HG02678 (cell line): ENCODE measurements around the gene FAM110D.

Experiments used
- ATAC-seq: cut with Tn5 transposase; IDR thresholded peaks from one replicate; pipeline ENCODE4 v1.9.1; 2021; ENCODE audit warnings: mild to moderate bottlenecking, moderate library complexity; ENCODE audit not compliant: unreplicated experiment

Gene FAM110D

DNA sequence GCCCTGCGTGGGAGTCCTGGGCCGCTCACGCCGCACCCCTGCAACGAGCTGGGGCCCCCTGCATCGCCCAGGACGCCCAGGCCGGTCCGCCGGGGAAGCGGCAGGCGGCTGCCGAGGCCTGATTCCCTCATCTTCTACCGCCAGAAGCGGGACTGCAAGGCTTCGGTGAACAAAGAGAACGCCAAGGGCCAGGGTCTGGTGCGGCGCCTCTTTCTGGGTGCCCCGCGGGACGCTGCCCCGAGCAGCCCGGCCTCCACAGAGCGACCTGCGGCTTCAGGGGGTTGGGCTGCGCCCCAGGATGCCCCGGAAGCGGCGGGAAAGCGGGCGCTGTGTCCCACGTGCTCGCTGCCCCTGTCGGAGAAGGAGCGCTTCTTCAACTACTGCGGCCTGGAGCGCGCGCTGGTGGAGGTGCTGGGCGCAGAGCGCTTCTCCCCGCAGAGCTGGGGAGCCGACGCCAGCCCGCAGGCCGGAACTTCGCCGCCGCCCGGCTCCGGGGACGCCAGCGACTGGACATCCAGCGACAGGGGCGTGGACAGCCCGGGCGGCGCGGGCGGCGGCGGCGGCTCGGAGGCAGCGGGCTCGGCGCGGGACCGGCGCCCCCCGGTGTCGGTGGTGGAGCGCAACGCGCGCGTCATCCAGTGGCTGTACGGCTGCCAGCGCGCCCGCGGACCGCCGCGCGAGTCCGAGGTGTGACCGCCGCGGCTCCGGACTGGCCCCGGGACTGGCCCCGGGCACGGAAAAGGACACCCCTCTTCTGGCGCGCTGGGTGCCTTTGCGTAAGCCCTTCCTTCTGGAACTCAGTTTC is 2.7 kb downstream of the FAM110D start:
- no peak for ATAC-seq

DNA sequence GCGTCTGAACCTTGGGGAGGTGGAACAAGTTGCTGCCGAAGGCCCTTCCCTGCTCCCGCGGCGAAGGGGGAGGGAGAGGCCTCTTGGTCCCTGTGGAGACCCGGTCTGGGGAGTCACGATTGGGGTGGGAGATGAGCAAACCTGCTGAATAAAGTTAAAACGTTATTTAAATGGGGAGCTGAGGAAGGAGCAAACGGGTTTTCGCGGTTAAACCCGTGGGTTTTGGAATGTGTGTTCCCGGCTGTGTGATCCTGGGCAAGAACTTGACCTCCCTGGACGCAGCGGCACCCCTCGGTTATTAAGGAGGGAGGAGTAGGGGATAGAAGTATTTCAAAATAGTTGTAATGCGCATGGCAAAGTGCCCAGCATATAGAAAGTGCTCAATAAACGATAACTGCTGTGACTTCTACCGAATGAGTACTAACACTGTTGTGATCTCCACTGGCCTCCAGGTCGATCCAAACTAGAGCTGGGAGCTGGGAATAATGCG is 3.4 kb downstream of the FAM110D start:
- ATAC-seq, result no peak

DNA sequence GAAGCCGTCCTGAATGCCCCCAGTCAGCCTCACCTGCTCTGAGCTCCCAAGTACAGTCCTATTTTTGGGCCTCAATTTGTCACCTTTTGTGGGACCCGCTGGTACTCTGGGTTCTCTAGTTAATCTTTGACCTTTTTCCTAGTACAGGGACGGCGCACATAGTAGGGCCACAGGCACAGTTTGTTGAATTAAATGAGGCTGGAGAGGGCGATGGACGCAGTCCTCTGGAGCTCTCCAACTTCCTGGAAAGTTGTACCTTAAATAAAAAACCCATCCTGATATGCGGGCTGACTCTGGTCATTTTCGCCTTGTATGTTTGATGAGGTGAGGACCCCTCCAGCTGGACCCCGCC is 4.8 kb downstream of the FAM110D start:
- ATAC-seq, result no peak

DNA sequence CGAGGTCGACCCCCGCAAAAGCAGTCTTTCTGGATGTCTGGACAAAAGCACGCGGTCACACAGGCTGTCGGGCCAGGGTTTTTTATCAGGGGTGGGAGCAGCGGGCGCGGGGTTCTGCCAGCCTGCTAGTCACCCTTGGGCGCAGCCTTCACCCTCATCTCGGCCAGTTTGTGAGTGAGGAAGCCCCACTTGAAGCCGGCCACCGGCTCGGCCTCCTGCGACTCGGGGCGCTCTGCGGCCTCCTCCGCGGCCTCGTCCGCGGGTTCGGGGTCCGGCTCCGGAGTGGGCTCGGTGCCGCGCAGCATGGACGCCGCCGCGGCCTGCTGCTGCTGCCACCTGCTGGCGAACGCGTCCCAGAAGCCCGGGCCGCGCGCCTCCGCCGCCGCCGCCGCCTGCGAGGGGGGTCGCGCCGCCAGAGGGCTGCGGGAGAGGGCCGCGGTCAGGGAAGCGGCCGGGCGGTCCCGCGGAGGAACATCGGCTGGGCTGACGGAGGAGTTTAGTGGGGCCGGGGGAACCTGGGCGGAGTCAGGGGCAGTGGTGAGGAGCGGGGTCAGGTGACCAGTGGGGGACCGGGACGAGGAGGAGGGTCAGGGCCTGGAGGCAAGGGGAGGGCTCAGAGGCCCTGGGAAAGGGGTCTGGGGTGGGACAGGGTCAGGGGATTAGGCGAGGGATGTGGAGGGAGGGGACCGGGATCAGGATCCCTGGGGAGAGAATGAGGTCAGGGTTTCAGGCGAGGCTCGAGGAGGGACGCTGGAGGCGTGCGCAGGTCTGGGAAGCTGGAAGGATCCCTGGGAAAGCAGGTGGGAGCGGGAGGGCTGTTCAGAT is 5.4 kb downstream of the FAM110D start:
- ATAC-seq, result no peak

DNA sequence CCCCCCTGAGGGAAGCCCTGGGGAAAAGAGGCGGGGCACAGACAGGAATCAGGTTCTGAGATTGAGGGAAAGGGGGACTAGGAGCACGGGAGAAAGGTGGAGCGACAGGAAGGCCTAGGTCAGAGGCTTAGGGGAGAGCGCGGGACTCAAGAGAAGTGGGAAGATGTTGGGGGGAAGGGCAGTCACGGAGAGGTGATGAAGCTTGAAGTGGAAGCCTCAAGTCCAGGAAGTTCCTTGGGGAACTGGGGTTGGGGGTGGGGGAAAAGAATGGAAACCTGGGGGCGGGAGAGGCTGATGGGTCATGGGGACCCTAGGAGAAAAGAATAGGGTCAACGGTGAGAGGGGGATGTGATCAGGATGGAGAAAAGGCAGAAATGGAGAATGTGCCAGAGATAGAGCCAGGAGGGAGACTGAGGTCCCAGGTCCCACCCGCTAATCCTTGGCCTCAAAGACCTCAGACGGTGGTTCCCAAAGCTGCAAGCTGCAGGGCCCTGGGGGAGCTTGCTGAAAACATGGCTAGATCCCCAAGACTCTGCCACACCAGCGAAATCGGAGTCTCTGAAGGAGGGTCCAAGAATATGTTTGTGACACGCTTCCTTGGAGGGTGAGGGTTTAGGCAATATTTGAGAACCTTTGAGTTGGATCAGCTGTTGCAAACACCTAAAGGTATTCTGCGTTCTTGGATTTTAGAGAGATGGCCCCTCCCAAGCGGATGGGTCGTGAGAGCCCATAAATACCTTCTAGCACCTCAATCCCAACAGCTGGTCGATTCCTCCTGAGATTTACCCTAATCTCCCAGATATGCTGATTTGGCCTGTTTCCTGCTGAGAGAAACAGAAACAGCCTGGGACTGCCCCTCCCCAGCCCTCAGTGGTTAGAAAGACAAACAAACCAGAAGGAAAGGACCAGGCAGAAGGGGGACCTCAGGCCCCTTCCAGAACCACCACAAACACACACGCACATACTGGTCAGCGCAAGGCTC is 6.3 kb downstream of the FAM110D start:
- ATAC-seq, result no peak

DNA sequence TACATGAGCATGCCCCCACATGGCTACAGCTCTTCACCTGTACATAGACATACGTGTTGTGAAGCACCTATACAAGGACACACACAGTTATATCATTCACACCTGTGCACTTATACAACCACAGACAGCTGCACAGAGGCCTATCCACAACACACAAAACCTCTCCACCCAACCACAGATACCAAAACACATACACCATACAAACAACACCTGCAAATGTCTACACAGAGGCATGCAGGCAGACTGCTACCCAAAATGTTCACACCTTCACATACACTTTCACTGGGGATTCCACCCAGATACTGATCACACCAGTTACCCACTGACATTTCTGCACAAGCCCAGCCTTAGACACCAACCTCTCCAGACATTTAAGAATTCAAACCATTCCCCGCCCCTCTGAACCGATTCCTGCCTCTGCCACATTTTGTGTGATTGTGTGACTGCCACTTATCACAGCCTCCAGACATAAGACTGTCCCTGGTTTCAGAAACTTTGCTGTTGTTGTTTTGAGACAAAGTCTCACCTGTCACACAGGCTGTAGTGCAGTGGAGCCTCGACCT is 7.9 kb downstream of the FAM110D start:
- ATAC-seq, result no peak

DNA sequence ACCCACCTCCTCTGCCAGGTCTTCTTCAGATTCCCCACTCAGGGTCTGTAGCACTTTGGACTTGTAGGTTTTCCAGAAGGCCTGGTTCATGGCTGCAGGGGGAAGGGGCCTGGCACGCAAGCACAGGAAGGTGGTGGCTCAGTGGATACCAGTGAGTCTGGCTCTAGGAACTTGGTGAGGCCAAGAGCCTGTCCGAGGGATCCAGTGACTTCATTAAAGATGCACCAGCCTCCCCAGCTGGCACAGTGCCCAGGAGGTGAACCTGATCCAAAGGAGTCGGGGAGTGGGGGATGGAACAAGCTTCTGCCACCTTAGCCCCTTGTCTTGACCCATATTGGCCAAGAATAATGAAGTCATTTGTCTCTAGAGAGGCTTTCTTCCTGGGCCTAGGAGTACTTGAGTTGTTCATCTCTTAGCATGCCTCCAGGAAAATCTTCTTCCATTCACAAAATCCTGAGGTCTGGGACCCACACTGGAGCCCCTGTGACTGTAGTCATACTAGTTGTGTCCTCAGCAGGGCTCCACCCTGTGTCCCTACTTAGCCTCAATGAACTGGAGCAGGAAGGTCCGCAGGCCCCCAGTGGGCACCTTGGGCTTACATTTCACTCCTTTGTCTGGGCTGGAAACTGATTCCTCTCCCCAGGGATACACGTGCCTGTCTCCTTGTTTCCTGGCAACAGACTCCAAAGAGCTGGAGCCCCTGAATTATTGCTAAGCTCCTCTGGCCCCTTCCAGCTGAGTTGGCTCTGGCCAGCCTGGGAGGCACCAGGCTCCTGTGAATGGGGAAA is 9.7 kb downstream of the FAM110D start, which contains the start of gene C1orf232:
Gene C1orf232 (minus strand): TSS at position 554 of the 788 bp plus-strand sequence. CDS start 464 bp downstream, at position 90.
- ATAC-seq, result no peak

DNA sequence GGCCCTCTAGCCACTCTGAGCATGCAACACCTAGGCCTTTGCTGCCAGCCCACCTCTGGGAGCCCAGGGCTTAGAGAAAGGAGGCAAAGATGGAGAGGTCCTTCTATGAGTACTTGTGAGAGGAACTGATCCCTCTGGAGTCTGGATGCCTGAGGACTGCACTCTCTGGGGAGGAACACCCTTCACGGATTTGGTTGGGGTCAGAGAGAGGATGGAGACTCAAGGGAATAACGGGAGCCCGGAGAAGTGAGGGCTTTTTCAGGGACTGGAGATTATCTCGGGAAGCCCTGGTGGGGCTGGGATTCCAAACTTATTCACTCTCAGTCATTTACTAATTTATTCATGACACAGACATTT is 10.3 kb downstream of the FAM110D start:
- no peak for ATAC-seq

DNA sequence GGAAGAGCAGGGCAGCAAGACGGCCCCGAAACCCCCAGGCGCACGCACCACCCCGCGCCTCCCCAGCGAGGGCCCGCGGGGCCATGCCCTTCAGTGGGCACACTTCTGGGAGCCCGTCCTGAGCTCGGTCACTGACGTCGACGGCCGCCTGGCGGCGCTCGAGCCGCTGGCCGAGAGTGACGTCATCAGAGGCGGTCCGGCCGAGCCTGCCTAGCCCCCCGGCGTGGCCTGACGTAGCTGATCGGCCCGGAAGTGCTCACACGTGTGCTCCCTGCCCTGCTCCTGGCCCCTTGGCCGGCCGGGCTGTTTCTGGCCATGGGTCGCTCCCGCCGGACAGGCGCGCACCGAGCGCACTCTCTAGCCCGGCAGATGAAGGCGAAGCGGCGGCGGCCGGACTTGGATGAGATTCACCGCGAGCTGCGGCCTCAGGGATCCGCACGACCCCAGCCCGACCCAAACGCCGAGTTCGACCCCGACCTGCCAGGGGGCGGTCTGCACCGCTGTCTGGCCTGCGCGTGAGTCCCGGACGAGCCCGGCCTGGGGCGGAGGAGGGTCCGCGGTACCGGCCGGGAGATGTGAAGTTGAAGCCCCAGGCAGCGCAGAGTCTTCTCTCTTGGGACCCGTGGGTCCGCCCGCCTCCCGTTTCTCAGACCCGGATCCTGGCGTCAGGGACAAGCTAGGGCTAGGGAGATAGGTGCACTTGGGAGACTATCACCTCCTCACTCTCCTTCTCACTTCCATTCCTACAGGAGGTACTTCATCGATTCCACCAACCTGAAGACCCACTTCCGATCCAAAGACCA is 11.0 kb downstream of the FAM110D start, which contains the start of gene ZNF593:
Gene ZNF593 (plus strand): TSS at position 240 of the 803 bp plus-strand sequence. CDS start 76 bp downstream, at position 316.
- peak; percentile 95 for ATAC-seq

DNA sequence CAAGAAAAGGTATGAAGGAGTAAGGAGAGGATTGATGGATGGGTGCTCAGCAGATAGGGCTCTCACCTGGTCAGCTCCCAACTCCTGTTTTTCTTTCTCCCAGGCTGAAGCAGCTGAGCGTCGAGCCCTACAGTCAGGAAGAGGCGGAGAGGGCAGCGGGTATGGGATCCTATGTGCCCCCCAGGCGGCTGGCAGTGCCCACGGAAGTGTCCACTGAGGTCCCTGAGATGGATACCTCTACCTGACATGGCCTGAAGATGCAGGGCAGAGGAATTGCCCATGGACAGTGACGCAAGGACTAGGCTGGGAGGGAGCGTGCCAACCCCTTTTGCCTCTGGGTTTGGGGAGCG is 11.6 kb downstream of the FAM110D start:
- ATAC-seq, result no peak

DNA sequence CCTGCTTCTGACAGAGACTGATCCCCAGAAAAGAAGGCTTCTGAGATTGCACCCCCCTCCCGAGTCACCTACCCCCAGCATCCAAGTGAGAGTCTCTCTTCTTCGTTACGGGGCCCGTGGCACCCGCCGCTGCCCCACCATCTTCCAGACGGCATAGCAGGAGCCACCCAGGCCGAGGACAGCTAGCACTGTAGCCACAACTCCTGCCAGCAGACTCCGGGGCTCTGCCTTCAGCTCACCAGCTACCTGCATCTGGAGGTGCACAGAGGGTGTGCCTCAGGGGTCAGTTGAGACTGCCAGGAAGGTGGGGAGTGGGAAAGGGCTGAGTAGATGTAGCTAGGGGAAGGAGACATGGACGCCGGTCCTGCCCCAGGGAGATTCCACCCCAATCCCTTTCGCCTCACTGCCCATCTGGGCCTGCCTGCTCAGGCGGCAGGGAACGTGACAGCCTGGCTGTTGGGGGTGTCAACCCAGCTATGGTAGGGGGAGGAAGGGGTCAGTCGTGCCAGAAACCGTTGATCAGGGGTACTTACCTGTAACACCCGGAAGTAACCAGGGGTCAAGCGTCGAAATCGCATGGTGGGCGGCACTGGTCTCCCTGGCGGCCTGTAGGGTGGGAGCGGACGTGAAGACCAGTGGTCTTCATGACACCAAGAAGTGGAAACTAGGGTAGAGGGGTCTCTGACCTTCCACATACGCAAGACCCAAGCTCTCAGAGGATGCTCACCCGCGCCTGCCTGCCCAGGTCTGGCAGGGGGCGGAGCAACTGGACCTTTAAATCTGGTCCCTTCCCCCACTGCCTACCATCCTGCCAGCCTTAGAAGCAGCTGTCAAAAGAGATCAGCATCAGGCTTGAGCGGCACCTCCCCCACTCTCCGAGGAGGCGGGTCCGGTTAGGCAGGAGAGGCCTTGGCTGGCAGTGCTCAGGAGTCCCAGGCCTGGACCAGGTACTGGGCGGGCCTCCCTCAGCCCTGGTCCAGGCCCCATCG is 12.5 kb downstream of the FAM110D start, which contains the start of gene ZNF593OS:
Gene ZNF593OS (minus strand): TSS at position 749 of the 989 bp plus-strand sequence. CDS start 171 bp downstream, at position 578.
- no peak for ATAC-seq

DNA sequence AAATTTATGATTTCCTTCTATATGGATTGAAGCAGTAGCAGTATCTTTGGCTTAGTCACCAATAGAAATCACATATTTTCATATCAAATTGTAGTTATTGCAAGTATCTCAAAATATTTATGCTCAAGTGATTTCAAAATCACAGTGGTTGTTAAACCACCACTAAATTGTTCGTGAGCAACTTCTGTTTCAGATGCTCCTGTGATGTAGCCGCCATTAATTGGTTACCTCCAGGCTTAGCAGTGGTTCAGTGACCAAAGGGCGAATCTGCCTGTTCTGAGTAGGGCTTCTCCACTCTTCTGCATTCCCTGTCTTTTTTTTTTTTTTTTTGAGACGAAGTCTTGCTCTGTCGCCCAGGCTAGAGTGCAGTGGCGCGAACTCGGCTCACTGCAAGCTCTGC is 16.5 kb downstream of the FAM110D start:
- ATAC-seq, result no peak

DNA sequence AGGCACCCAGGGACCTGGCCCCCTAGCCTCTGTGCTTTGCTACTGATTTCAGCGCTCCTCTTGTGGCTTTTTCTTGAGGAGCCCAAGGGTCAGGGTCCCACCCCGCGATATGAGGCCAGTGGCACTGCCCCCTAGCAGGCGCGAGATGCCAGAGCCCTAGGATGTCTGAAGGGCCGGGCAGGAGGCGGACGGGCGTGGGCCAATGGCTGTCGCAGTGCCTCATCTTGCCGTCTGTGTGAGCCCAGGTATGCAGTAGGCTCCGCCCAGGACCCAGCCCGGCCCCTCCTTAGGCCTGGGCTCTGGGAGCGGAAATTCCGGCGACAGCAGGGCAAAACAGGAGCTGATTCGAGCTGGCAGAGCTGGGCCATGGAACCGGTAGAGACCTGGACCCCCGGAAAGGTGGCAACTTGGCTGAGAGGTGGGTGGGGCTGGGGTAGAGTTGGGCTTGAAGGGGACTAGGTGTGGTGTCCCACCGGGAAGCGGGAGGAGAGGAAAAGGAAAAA is 18.4 kb downstream of the FAM110D start, which contains the start of gene CNKSR1:
Gene CNKSR1 (plus strand): TSS at position 310 of the 503 bp plus-strand sequence. CDS start 57 bp downstream, at position 367.
- ATAC-seq, result no peak

DNA sequence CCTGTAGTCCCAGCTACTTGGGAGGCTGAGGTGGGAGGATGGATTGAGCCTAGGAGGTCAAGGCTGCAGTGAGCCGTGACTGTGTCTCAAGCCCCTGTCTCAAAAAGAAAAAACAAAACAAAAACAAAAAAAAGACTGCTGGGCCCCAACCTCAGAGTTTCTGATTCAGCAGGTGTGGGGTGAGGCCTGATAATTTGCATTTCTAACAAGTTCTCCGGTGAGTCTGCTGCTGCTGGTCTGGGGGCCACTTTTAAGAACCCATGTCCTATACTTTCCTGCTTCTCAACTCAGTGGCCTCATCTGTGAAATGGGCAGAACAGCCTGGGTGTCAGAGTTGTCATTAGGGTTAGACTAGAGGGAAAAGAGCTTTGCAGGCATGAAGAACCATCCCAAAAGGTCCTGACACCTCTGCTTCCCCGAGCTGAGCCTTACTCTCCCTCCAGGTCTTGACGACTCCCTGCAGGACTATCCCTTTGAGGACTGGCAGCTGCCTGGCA is 21.2 kb downstream of the FAM110D start:
- ATAC-seq, result no peak

DNA sequence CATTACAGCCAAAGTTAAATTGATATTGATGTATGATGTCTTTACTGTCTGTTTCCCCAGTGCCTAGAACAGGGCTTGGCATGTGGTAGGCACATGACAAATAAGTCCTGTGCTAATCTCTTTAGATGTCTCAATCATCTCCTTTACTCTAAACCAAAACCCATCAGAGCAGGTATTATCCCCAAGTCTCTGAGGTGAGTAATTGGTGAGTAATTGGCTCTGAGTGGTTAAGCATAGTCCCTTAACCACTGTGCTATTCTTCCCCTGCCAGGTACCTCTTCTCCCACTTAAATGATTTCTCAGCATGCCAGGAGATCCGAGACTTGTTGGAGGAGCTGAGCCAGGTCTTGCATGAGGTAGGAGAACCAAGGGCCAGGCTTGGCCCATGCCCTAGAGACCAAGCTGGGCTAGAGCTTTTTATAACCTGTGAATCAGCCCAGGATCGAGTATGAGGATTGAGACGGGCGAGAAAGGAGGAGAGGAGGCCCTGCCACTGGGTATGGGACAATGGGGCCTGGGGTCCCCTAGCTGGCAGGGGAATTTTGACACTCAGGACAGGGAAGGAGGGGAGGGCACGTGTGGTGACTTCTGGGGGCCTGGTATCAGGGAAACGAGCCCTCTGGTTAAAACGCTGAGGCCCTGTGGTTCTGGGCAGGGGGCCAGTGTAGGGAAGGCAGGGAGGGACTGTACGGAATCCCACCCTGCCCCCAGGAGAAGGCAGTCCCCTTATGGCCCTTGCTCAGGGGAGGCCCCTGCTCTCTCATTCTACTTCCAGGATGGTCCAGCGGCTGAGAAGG is 22.9 kb downstream of the FAM110D start:
- ATAC-seq, result no peak

DNA sequence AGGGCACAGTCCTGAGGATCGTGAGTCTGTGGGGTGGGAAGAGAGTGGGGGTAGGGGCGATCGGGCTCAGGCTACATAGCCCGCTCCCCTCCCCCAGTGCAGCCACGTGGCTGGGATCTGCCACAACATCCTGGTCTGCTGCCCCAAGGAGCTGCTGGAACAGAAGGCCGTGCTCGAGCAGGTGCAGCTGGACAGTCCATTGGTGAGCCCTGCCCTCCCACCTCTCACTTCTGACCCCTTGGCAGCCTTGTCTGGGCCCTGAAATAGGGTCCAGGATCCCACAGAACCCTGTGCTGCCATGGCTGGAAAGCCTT is 23.5 kb downstream of the FAM110D start:
- ATAC-seq, result no peak
